NCI-H2227 (cell line): ENCODE data around the gene SHROOM3.

Source experiments
- DNase-seq: peaks from one replicate; lab custom pipeline; 2025; ENCODE audit not compliant: unreplicated experiment; lab: John Stamatoyannopoulos, UW

SHROOM3 gene

GRCh38 chr4:76564123-76564915 lies 129.3 kb downstream of the SHROOM3 start:
- no peak for DNase-seq

- DNase-seq: no peak
Observed at GRCh38 chr4:76568262-76568661, 133.2 kb downstream of the SHROOM3 start.

GRCh38 chr4:76569225-76569624 lies 134.2 kb downstream of the SHROOM3 start:
- DNase-seq: no peak

- no peak for DNase-seq
Observed at GRCh38 chr4:76569706-76570105, 134.7 kb downstream of the SHROOM3 start.

GRCh38 chr4:76570141-76570973 lies 135.3 kb downstream of the SHROOM3 start:
- DNase-seq: no peak

- DNase-seq: no peak
Observed at GRCh38 chr4:76571274-76571673, 136.2 kb downstream of the SHROOM3 start.

- no peak for DNase-seq
Observed at GRCh38 chr4:76572224-76572623, 137.2 kb downstream of the SHROOM3 start.

GRCh38 chr4:76576824-76577223 lies 141.8 kb downstream of the SHROOM3 start:
- DNase-seq: no peak

- no peak for DNase-seq
Observed at GRCh38 chr4:76578002-76578560, 143.1 kb downstream of the SHROOM3 start.

- no peak for DNase-seq
Observed at GRCh38 chr4:76579596-76580375, 144.8 kb downstream of the SHROOM3 start.

- DNase-seq: peak; percentile 37
Observed at GRCh38 chr4:76581077-76581962, 146.3 kb downstream of the SHROOM3 start.

GRCh38 chr4:76582074-76582816 lies 147.2 kb downstream of the SHROOM3 start:
- DNase-seq: no peak

- DNase-seq: no peak
Observed at GRCh38 chr4:76582817-76583087, 147.7 kb downstream of the SHROOM3 start.

- DNase-seq: no peak
Observed at GRCh38 chr4:76584241-76585152, 149.5 kb downstream of the SHROOM3 start.

GRCh38 chr4:76585272-76585671 lies 150.2 kb downstream of the SHROOM3 start:
- DNase-seq: no peak

- DNase-seq: peak; percentile 65
Observed at GRCh38 chr4:76585897-76586360, 150.9 kb downstream of the SHROOM3 start.

GRCh38 chr4:76588274-76588673 lies 153.2 kb downstream of the SHROOM3 start:
- no peak for DNase-seq

GRCh38 chr4:76589402-76589801 lies 154.4 kb downstream of the SHROOM3 start:
- DNase-seq: no peak
